K562 (cell line): ENCODE measurements around the gene CRYBG2. TPM values are rescaled to one million over a fixed set of nuclear protein-coding genes. Genes with fewer than 3 reads are reported as not detected.

ENCODE experiments used
- CBX3 ChIP-seq, 2 experiments: IDR thresholded peaks; 1 replicate in 1 of 2; 2 replicates in 1 of 2; pipeline ENCODE4 v1.6.1; 2012; ENCODE audit warnings: inconsistent platforms in 2 of 2, low read length in 2 of 2, borderline replicate concordance in 1 of 2, control low read depth in 1 of 2
- CSDE1 ChIP-seq, 2 experiments: fragments of 450-650 bp; IDR thresholded peaks; 2 replicates each; pipeline ENCODE4 v1.6.1; 2016; ENCODE audit warnings: mild to moderate bottlenecking in 1 of 2
- FOS ChIP-seq: IDR thresholded peaks from 3 replicates; pipeline ENCODE4 v1.6.1; 2011; ENCODE audit not compliant: insufficient read length; ENCODE audit errors: extremely low read depth
- ILF3 ChIP-seq: fragments of 450-650 bp; IDR thresholded peaks from 2 replicates; pipeline ENCODE4 v1.6.1; 2018; ENCODE audit warnings: antibody characterized with exemption, mild to moderate bottlenecking, moderate library complexity, borderline replicate concordance
- ILK ChIP-seq: fragments of 450-650 bp; IDR thresholded peaks from 2 replicates; pipeline ENCODE4 v1.6.1; 2016; ENCODE audit warnings: missing genetic modification characterization, low read depth, mild to moderate bottlenecking, missing compliant biosample characterization, moderate library complexity, borderline replicate concordance
- NR2C2 ChIP-seq, 2 experiments: fragments of 200-800 bp in 1 of 2; sonication (Bioruptor generic) in 1 of 2; sonication (generic) in 1 of 2; formaldehyde crosslinking in 1 of 2; IDR thresholded peaks; 2 replicates each; pipeline versions ENCODE4 v1.6.1 to v1.8.0; 2016 to 2022; ENCODE audit warnings: mild to moderate bottlenecking in 1 of 2, missing compliant biosample characterization in 1 of 2, missing genetic modification characterization in 1 of 2, missing genetic modification reagents in 1 of 2
- PRMT5 ChIP-seq: sonication (generic); formaldehyde crosslinking; IDR thresholded peaks from 2 replicates; pipeline ENCODE4 v1.5.0; 2020; ENCODE audit warnings: missing genetic modification reagents
- TAF9B ChIP-seq: fragments of 450-650 bp; IDR thresholded peaks from 2 replicates; pipeline ENCODE4 v1.6.1; 2018; ENCODE audit warnings: mild to moderate bottlenecking; ENCODE audit not compliant: partially characterized antibody
- ZNF224 ChIP-seq: sonication (generic); formaldehyde crosslinking; IDR thresholded peaks from 2 replicates; pipeline ENCODE4 v1.8.0; 2022; ENCODE audit warnings: mild to moderate bottlenecking, missing genetic modification reagents
- ZNF354B ChIP-seq: fragments of 250-450 bp; sonication (Bioruptor Pico); IDR thresholded peaks from 2 replicates; pipeline ENCODE4 v1.4.0; 2020
- ZNF408 ChIP-seq: fragments of 250-450 bp; sonication (Bioruptor Pico); IDR thresholded peaks from 2 replicates; pipeline ENCODE4 v1.4.0; 2020; ENCODE audit warnings: low read depth, mild to moderate bottlenecking, moderate library complexity
- ZNF655 ChIP-seq: fragments of 250-450 bp; sonication (Bioruptor Pico); IDR thresholded peaks from 2 replicates; pipeline ENCODE4 v1.5.0; 2021
- polyA plus RNA-seq, 8 experiments: library from polyadenylated mRNA; depleted of rRNA in 4 of 8; stranded (reverse) in 5 of 8; unstranded in 3 of 8; fragments of >200 nt; fragmentation: Nextera tagmentation in 2 of 8; fragmentation: Illumina TruSeq in 1 of 8; extraction: Ambion mirVana in 2 of 8; extraction: Trizol in 1 of 8; gene quantifications; 2 replicates each; pipeline versions ENCODE4 v1.2.1 to v1.2.3, GENCODE V29; 2011 to 2014; ENCODE audit warnings: inconsistent platforms in 1 of 8, missing spikeins in 1 of 8
- total RNA-seq, 7 experiments: library from RNA; depleted of rRNA in 6 of 7; stranded (reverse); fragments of >200 nt in 6 of 7; fragmentation: Illumina TruSeq in 2 of 7; extraction: Trizol in 2 of 7; gene quantifications; 2 replicates each; pipeline versions ENCODE4 v1.2.1 to v1.2.3, GENCODE V29; 2011 to 2021; ENCODE audit warnings: low replicate concordance in 1 of 7
- TF ChIP-seq, protein P1 (sequence below), 2 experiments: fragments of 450-650 bp; IDR thresholded peaks; 2 replicates each; pipeline ENCODE4 v1.6.1; 2018; ENCODE audit warnings: mild to moderate bottlenecking in 2 of 2, low read depth in 1 of 2; ENCODE audit not compliant: partially characterized antibody in 2 of 2
- TF ChIP-seq, protein P2 (sequence below): IDR thresholded peaks from 2 replicates; pipeline ENCODE4 v1.6.1; 2012; ENCODE audit warnings: low read depth, low read length, improper control_type of control experiment, borderline replicate concordance
- TF ChIP-seq, protein P3 (sequence below): IDR thresholded peaks from 2 replicates; pipeline ENCODE4 v1.6.1; 2011; ENCODE audit not compliant: insufficient read length; ENCODE audit errors: extremely low read depth
- TF ChIP-seq, protein P4 (sequence below): fragments of 250-450 bp; sonication (Bioruptor Pico); IDR thresholded peaks from 2 replicates; pipeline ENCODE4 v1.5.1; 2021; ENCODE audit warnings: mild to moderate bottlenecking

CRYBG2 gene
- total and polyA plus RNA-seq, 9 of the 15 experiments (the other 6 are each of a cell fraction or from before 2014, with no cell fraction given) = 0.39 to 8.5 (median 3.7) TPM

DNA sequence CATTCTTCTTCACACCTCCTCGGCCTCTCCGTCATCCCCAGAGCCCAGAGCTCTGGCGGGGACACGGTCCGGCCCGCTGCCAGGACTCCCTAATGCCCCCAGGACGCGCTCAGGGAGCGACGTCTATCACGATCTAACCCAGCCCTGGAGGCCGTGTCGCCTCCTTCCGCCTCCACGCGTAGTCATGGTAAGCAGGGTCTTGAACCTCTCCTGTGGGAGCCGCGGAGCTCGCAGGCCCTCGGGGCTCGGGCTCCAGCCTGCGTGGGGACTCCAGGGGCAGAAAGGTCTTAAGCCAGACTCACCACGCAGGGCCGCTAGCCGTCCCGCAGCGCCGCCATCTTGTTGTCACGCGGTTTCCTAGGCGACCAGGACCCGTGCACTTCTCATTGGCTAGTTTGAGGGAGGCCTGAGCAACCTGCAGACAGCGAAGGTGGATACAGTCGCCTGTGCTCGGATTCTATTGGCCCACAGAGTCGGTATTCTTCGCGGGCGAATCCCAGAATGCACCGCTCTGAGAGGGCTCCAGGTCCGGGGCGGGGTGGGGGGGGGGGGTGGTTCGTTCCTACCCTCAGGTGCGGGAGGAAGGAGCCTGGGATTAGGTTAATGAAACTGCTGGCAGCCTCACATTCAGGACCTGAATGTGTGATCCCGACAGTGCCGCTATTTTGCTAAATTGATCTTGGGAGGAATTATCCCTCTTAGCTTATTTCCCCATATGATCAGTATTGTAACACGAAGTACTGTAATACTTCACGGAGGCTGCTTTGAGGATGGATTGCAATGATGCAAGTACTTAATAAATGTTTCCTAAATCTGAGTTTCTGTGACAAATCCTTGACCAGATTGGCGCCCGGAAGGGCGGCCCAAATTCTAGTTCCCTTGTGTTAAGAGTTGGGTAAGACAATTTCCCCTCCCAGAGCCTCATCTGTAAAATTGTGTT, 47.4 kb downstream of the CRYBG2 start, which contains the start of gene UBXN11 (continued):
- TF ChIP-seq, protein P1, sequence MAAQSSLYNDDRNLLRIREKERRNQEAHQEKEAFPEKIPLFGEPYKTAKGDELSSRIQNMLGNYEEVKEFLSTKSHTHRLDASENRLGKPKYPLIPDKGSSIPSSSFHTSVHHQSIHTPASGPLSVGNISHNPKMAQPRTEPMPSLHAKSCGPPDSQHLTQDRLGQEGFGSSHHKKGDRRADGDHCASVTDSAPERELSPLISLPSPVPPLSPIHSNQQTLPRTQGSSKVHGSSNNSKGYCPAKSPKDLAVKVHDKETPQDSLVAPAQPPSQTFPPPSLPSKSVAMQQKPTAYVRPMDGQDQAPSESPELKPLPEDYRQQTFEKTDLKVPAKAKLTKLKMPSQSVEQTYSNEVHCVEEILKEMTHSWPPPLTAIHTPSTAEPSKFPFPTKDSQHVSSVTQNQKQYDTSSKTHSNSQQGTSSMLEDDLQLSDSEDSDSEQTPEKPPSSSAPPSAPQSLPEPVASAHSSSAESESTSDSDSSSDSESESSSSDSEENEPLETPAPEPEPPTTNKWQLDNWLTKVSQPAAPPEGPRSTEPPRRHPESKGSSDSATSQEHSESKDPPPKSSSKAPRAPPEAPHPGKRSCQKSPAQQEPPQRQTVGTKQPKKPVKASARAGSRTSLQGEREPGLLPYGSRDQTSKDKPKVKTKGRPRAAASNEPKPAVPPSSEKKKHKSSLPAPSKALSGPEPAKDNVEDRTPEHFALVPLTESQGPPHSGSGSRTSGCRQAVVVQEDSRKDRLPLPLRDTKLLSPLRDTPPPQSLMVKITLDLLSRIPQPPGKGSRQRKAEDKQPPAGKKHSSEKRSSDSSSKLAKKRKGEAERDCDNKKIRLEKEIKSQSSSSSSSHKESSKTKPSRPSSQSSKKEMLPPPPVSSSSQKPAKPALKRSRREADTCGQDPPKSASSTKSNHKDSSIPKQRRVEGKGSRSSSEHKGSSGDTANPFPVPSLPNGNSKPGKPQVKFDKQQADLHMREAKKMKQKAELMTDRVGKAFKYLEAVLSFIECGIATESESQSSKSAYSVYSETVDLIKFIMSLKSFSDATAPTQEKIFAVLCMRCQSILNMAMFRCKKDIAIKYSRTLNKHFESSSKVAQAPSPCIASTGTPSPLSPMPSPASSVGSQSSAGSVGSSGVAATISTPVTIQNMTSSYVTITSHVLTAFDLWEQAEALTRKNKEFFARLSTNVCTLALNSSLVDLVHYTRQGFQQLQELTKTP (IDR thresholded peaks at IDR 0.05; ENCODE audit: low read depth in 1 of 2, partially characterized antibody in 2 of 2) = peak in 1 of 2 experiments; percentile 34
- TF ChIP-seq, protein P2, sequence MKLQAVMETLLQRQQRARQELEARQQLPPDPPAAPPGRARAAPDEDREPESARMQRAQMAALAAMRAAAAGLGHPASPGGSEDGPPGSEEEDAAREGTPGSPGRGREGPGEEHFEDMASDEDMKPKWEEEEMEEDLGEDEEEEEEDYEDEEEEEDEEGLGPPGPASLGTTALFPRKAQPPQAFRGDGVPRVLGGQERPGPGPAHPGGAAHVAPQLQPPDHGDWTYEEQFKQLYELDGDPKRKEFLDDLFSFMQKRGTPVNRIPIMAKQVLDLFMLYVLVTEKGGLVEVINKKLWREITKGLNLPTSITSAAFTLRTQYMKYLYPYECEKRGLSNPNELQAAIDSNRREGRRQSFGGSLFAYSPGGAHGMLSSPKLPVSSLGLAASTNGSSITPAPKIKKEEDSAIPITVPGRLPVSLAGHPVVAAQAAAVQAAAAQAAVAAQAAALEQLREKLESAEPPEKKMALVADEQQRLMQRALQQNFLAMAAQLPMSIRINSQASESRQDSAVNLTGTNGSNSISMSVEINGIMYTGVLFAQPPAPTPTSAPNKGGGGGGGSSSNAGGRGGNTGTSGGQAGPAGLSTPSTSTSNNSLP = no peak
- TF ChIP-seq NR2C2 (CRISPR knock-in tag; IDR thresholded peaks at IDR 0.05) (no peak), NR2C2 (tag; IDR thresholded peaks at IDR 0.05) (peak; percentile 70), FOS (peak; percentile 82), ZNF354B (no peak), TAF9B (no peak), ILK (tag) (no peak), ZNF655 (CRISPR knock-in tag) (no peak), ZNF408 (CRISPR knock-in tag) (no peak), CSDE1 (IDR thresholded peaks at IDR 0.05) (peak in 1 of 2 experiments; percentile 86; a peak in 2 of 4 replicates), ZNF224 (CRISPR knock-in tag) (no peak), CBX3 (IDR thresholded peaks at IDR 0.05; ENCODE audit: borderline replicate concordance in 1 of 2, low read length in 2 of 2) (no peak), PRMT5 (no peak), ILF3 (no peak)
- TF ChIP-seq, protein P3, sequence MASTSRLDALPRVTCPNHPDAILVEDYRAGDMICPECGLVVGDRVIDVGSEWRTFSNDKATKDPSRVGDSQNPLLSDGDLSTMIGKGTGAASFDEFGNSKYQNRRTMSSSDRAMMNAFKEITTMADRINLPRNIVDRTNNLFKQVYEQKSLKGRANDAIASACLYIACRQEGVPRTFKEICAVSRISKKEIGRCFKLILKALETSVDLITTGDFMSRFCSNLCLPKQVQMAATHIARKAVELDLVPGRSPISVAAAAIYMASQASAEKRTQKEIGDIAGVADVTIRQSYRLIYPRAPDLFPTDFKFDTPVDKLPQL = no peak
- TF ChIP-seq, protein P4, sequence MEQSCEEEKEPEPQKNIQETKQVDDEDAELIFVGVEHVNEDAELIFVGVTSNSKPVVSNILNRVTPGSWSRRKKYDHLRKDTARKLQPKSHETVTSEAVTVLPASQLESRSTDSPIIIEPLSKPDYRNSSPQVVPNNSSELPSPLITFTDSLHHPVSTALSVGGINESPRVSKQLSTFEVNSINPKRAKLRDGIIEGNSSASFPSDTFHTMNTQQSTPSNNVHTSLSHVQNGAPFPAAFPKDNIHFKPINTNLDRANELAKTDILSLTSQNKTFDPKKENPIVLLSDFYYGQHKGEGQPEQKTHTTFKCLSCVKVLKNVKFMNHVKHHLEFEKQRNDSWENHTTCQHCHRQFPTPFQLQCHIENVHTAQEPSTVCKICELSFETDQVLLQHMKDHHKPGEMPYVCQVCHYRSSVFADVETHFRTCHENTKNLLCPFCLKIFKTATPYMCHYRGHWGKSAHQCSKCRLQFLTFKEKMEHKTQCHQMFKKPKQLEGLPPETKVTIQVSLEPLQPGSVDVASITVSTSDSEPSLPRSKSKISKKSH (CRISPR knock-in tag) = no peak
